Stimulated activated CD8-positive, alpha-beta memory T cell treated with anti-CD3 and anti-CD28 coated beads, Interleukin-2, amount 100 ng/mL, for 1 hour (primary cell): ENCODE results near the gene TLR1.
"Not testable (repeated sequence)": the region's sequence is repeated elsewhere in the genome, so short reads cannot be mapped to it uniquely, and the experiment has no call there.

Experiments
- DNase-seq, 2 donors: peaks; one replicate each; pipeline ENCODE4 v3.0.0-alpha.2; 2020; ENCODE audit warnings: low read depth in 2 of 2

Gene TLR1

GRCh38 chr4:38777925-38778324 is 26.7 kb downstream of the TLR1 start:
- not testable (repeated sequence) for DNase-seq

GRCh38 chr4:38775326-38775725 is 29.3 kb downstream of the TLR1 start:
- no peak for DNase-seq

GRCh38 chr4:38774181-38774955 is 30.2 kb downstream of the TLR1 start:
- DNase-seq: no peak

- not testable (repeated sequence) for DNase-seq
These were observed 34.3 kb downstream of the TLR1 start for GRCh38 chr4:38770281-38770680.

- DNase-seq: no peak
These were observed 34.7 kb downstream of the TLR1 start for GRCh38 chr4:38769857-38770256.

GRCh38 chr4:38769441-38769840 is 35.1 kb downstream of the TLR1 start:
- DNase-seq: no peak

GRCh38 chr4:38768968-38769394 is 35.6 kb downstream of the TLR1 start:
- DNase-seq: no peak

GRCh38 chr4:38766940-38767339 is 37.7 kb downstream of the TLR1 start:
- DNase-seq: not testable (repeated sequence)

- DNase-seq: no peak
These were observed 39.2 kb downstream of the TLR1 start for GRCh38 chr4:38765382-38765781.

- DNase-seq: no peak
These were observed 40.3 kb downstream of the TLR1 start for GRCh38 chr4:38764277-38764676.

- DNase-seq: no peak
These were observed 42.0 kb downstream of the TLR1 start for GRCh38 chr4:38762560-38762959.

GRCh38 chr4:38759790-38760122 is 44.8 kb downstream of the TLR1 start:
- DNase-seq: no peak

- DNase-seq: peak; percentile 16 to 37
These were observed 45.3 kb downstream of the TLR1 start for GRCh38 chr4:38759113-38759789.

- DNase-seq: no peak
These were observed 46.5 kb downstream of the TLR1 start for GRCh38 chr4:38757945-38758600.

GRCh38 chr4:38752941-38753806 is 51.4 kb downstream of the TLR1 start:
- DNase-seq: no peak

GRCh38 chr4:38752372-38752940 is 52.1 kb downstream of the TLR1 start:
- no peak for DNase-seq

GRCh38 chr4:38751341-38752010 is 53.1 kb downstream of the TLR1 start:
- DNase-seq: no peak

GRCh38 chr4:38749336-38749735 is 55.3 kb downstream of the TLR1 start:
- no peak for DNase-seq

GRCh38 chr4:38747629-38748028 is 57.0 kb downstream of the TLR1 start:
- DNase-seq: no peak
